GM21529 (cell line): ENCODE results near the gene NRP1.

Experiments
- ATAC-seq: cut with Tn5 transposase; IDR thresholded peaks from one replicate; pipeline ENCODE4 v1.9.1; 2021; ENCODE audit not compliant: unreplicated experiment

Gene NRP1

GRCh38 chr10:33216661-33217427 lies 117.6 kb downstream of the NRP1 start:
- no peak for ATAC-seq

GRCh38 chr10:33215635-33216034 lies 118.8 kb downstream of the NRP1 start:
- no peak for ATAC-seq

GRCh38 chr10:33215154-33215553 lies 119.3 kb downstream of the NRP1 start:
- no peak for ATAC-seq

DNA sequence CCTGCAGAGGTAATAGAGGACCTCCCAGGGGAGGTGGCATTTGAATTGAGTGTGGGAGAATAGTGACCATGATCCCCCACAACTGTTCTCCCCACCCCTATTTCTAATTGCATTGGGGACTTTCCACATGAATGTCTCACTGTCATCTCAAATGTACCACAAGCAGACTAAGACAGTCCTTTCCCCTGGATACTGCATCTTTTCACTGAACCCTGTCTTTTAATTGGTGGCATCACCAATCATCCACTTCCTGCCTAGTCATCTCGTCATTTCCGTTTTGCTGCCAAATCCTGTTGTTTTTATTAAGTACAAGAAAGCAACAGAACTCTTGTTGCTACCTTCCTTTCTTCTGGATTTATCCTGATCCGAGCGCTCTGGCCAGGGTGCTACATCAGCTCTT lies 120.3 kb downstream of the NRP1 start:
- no peak for ATAC-seq

- no peak for ATAC-seq
Measured at GRCh38 chr10:33212061-33212748, 122.3 kb downstream of the NRP1 start.

- no peak for ATAC-seq
Measured at GRCh38 chr10:33211106-33211878, 123.2 kb downstream of the NRP1 start.

DNA sequence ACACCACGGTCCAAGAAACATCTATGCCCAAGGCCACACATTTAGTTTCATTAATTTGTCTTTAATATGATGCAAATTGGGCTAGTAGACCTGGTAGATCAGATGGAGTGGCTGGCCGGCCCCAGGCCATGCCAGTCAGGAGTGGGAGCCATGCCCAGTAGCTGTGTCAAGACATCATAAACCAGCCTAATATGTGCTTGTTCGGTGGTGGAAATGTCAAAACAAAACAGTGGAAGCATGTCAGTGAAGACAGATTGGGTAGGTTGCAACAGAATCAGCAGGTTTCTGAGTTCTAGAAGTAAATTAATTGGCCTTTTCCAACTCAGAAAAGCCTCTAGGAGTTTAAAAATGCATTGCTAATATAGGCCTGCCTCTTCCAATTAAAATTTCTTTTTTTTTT lies 124.7 kb downstream of the NRP1 start:
- ATAC-seq, result no peak

- no peak for ATAC-seq
Measured at GRCh38 chr10:33208166-33208565, 126.3 kb downstream of the NRP1 start.

DNA sequence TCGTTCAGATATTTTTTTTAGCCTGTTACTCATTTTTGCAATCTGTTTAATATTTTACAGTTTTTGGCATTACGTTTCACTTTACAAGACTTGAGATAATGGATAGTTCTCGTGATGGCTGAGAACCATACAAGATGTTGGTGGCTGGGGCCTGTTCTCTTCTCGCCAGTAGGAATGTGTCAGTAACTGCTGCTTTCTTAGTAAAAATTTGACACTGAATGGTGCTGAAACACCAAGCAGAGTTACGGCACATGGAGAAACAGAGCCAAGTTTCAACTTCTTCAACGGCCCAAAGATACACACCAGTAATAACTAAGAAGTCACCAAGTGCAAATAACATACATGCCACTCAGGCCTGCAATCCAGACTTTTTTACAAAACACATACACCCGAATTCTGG lies 130.4 kb downstream of the NRP1 start:
- ATAC-seq, result no peak

GRCh38 chr10:33201971-33202370 lies 132.5 kb downstream of the NRP1 start:
- no peak for ATAC-seq

GRCh38 chr10:33201056-33201780 lies 133.2 kb downstream of the NRP1 start:
- ATAC-seq, result no peak

- no peak for ATAC-seq
Measured at GRCh38 chr10:33199731-33200232, 134.7 kb downstream of the NRP1 start.

GRCh38 chr10:33198610-33199009 lies 135.9 kb downstream of the NRP1 start:
- no peak for ATAC-seq

DNA sequence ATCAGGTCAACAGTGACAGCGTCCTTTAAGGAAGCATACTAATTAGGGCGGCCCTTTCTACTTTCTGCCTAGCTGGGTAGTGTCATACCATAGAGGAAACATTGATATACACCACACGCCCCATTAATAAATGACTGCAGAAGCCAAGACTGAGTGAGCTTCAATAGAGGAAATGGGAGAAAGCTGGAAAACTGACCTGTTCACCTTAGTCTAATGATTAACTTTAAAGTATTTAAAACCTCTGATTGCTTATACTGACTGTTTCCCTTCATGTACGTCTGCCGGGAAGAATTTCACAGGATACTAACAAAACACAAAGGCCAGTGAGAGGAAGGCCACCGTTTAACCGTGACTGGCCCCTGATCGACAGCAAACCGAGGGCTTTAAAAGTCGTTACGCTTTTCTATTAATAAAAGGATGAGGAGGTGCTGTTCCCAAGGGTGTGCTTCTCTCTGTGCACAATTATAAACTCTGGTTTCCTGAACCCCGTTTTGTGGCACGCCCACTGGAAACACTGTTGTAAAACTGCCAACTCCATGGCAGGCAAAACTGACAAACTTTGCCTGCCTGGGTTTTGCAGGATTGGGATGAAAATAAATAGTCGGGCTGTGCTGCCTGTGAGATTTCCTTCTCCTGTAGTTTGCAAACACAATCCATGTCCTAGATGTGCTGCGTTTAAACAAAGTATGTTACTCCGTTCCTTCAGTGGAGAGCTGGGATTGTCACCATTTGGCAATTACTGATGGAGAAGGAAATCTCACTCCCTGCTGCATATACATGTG lies 137.6 kb downstream of the NRP1 start:
- no peak for ATAC-seq

DNA sequence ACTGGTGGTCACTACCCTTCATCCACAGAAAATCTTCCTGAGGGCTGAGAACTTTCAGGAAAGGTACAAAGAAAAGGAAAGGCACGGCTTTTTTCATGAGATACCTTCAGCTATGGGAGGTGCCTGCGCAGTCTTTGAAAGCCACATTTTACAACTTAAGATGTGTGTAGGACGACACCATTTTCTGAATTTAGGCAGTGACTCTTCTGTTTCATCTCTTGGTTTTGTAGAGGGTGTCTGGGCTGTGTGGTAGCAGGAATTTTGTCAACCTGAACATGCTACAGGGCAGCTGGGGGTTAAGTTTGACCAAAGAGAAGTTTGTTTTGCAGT lies 138.1 kb downstream of the NRP1 start:
- no peak for ATAC-seq

DNA sequence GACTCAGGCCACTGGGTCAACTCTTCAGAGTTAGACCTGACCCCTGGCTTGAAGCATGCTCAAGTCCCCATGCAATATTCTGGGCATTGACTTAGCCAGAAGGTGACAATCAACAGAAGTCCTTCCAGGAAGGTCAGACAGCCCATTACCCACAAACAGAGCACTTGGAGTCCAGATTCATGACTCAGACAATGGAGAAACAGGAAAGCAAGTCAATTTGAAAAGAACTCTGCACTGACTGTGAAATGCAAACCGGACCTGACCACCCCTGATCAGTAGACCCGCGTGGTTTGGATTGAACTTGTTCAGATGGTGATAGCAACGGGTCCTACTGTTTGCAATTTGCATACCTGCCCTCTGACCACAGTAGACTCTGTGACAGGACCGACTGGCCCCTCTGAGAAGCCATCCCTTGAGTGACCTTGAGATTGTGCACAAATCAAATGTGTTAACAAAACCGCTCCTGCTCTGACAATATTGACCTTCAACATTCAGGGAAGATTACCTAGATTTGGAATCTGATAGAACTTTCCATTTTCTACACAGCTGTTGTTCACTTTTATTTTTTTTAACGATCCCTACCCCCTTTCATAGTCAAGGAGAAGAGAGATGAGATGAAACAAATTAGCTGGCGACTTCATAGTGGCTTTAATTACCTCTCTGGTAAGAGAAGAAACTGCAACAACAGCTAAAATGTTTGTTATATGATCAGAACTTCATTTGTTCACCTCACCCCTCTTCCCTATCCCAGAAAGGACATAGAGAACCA lies 138.7 kb downstream of the NRP1 start:
- ATAC-seq, result no peak

DNA sequence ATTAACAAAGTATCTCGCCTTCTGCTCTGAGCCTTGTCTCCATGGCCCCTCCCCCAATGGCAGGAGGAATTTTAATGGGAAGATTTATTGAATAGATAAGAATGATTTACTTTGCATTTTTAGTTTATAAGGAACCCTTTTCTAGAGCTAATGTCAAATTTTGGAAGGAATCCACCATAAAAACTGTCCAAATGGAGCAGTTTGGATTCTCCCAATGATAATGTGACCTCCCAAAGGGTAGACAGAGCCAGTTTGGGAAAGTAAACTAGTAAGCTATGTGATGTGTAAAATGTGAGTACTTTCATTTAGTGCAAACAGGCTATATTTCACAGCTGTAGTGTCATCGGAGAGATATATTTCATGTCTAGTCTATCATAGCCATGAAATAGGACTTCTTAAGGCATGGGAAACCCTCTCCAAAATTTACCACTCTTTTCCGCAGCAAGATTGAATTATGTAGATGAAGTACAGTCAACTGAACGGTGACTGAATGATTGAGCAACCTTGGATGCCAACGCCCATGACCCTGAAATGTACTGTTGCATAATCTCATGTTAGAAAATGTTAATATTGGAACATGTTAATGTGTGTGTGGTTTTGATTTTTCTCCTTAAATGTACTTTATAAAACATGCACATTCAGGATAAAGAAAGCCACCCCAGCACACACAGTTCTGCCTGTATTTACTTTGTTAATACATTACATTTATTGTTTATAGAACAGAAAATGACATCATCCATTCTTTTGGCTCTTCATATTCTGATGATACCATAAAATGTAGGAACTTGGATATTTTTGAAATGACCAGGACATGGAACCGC lies 140.6 kb downstream of the NRP1 start:
- no peak for ATAC-seq

GRCh38 chr10:33193057-33193700 lies 141.3 kb downstream of the NRP1 start:
- peak; percentile 90 for ATAC-seq
